ENCODE results near the gene CRYAB.

Gene CRYAB

GRCh38 chr11:111911563-111912401 lies at the start of gene CRYAB:
CRYAB (minus strand) TSS chr11:111911770; CDS start chr11:111911724, 46 bp downstream.
- Histone ChIP-seq H3K9ac (ENCODE audit: low read length) (no peak within 1 kb of the TSS), H3K27ac (ENCODE audit: low read length) (no peak within 1 kb of the TSS), H3K9me3 (ENCODE audit: control insufficient read depth, low read depth, low read length) (no peaks in the 10 kb centered on the region), H3K36me3 (ENCODE audit: control insufficient read depth, low read depth, low read length) (no peaks in the 10 kb centered on the region), H3K4me3 (ENCODE audit: low read length) (no peak within 1 kb of the TSS), H3K4me1 (ENCODE audit: control insufficient read depth, low read depth, low read length) (peaks cover 11% of the 10 kb centered on the region), H3K27me3 (ENCODE audit: control insufficient read depth, insufficient read depth, low read length) (no peaks in the 10 kb centered on the region)

- peaks cover 13% of the 10 kb centered on the region for H3K4me1 ChIP-seq (ENCODE audit: control insufficient read depth, low read depth, low read length)
- H3K9ac ChIP-seq (ENCODE audit: low read length) = no peak overlapping the region
- no peak overlapping the region for H3K4me3 ChIP-seq (ENCODE audit: low read length)
- H3K36me3 ChIP-seq (ENCODE audit: control insufficient read depth, low read depth, low read length) = no peaks in the 10 kb centered on the region
- H3K9me3 ChIP-seq (ENCODE audit: control insufficient read depth, low read depth, low read length) = no peaks in the 10 kb centered on the region
- no peak overlapping the region for H3K27ac ChIP-seq (ENCODE audit: low read length)
- H3K27me3 ChIP-seq (ENCODE audit: control insufficient read depth, insufficient read depth, low read length) = no peaks in the 10 kb centered on the region
Measured at GRCh38 chr11:111960916-111961315, 49.3 kb upstream of the CRYAB start.

GRCh38 chr11:111957663-111958444 lies 46.3 kb upstream of the CRYAB start:
- Histone ChIP-seq H3K27ac (ENCODE audit: low read length) (no peak overlapping the region), H3K9ac (ENCODE audit: low read length) (no peak overlapping the region), H3K4me3 (ENCODE audit: low read length) (no peak overlapping the region), H3K9me3 (ENCODE audit: control insufficient read depth, low read depth, low read length) (no peaks in the 10 kb centered on the region), H3K36me3 (ENCODE audit: control insufficient read depth, low read depth, low read length) (no peaks in the 10 kb centered on the region), H3K4me1 (ENCODE audit: control insufficient read depth, low read depth, low read length) (peaks cover 13% of the 10 kb centered on the region), H3K27me3 (ENCODE audit: control insufficient read depth, insufficient read depth, low read length) (no peaks in the 10 kb centered on the region)

- no peak overlapping the region for H3K9ac ChIP-seq (ENCODE audit: low read length)
- no peaks in the 10 kb centered on the region for H3K36me3 ChIP-seq (ENCODE audit: control insufficient read depth, low read depth, low read length)
- no peaks in the 10 kb centered on the region for H3K9me3 ChIP-seq (ENCODE audit: control insufficient read depth, low read depth, low read length)
- H3K27ac ChIP-seq (ENCODE audit: low read length) = no peak overlapping the region
- H3K4me1 ChIP-seq (ENCODE audit: control insufficient read depth, low read depth, low read length) = no peaks in the 10 kb centered on the region
- no peak overlapping the region for H3K4me3 ChIP-seq (ENCODE audit: low read length)
- H3K27me3 ChIP-seq (ENCODE audit: control insufficient read depth, insufficient read depth, low read length) = no peaks in the 10 kb centered on the region
Measured at GRCh38 chr11:111954154-111954553, 42.6 kb upstream of the CRYAB start.

GRCh38 chr11:111951565-111951964 lies 40.0 kb upstream of the CRYAB start:
- H3K4me3 ChIP-seq (ENCODE audit: low read length) = no peak overlapping the region
- peaks cover 2% of the 10 kb centered on the region for H3K4me1 ChIP-seq (ENCODE audit: control insufficient read depth, low read depth, low read length)
- H3K27ac ChIP-seq (ENCODE audit: low read length) = no peak overlapping the region
- H3K36me3 ChIP-seq (ENCODE audit: control insufficient read depth, low read depth, low read length) = no peaks in the 10 kb centered on the region
- no peaks in the 10 kb centered on the region for H3K9me3 ChIP-seq (ENCODE audit: control insufficient read depth, low read depth, low read length)
- H3K27me3 ChIP-seq (ENCODE audit: control insufficient read depth, insufficient read depth, low read length) = no peaks in the 10 kb centered on the region
- no peak overlapping the region for H3K9ac ChIP-seq (ENCODE audit: low read length)

- Histone ChIP-seq H3K4me3 (ENCODE audit: low read length) (no peak overlapping the region), H3K9ac (ENCODE audit: low read length) (no peak overlapping the region), H3K27ac (ENCODE audit: low read length) (no peak overlapping the region), H3K27me3 (ENCODE audit: control insufficient read depth, insufficient read depth, low read length) (no peaks in the 10 kb centered on the region), H3K4me1 (ENCODE audit: control insufficient read depth, low read depth, low read length) (peaks cover 3% of the 10 kb centered on the region), H3K36me3 (ENCODE audit: control insufficient read depth, low read depth, low read length) (no peaks in the 10 kb centered on the region), H3K9me3 (ENCODE audit: control insufficient read depth, low read depth, low read length) (no peaks in the 10 kb centered on the region)
Measured at GRCh38 chr11:111949519-111950426, 38.2 kb upstream of the CRYAB start.

- peaks cover 9% of the 10 kb centered on the region for H3K4me1 ChIP-seq (ENCODE audit: control insufficient read depth, low read depth, low read length)
- H3K9ac ChIP-seq (ENCODE audit: low read length) = no peak overlapping the region
- no peaks in the 10 kb centered on the region for H3K36me3 ChIP-seq (ENCODE audit: control insufficient read depth, low read depth, low read length)
- H3K27me3 ChIP-seq (ENCODE audit: control insufficient read depth, insufficient read depth, low read length) = no peaks in the 10 kb centered on the region
- H3K27ac ChIP-seq (ENCODE audit: low read length) = no peak overlapping the region
- H3K9me3 ChIP-seq (ENCODE audit: control insufficient read depth, low read depth, low read length) = no peaks in the 10 kb centered on the region
- H3K4me3 ChIP-seq (ENCODE audit: low read length) = no peak overlapping the region
Measured at GRCh38 chr11:111947143-111947542, 35.6 kb upstream of the CRYAB start.

GRCh38 chr11:111946499-111946898 lies 34.9 kb upstream of the CRYAB start:
- Histone ChIP-seq H3K36me3 (ENCODE audit: control insufficient read depth, low read depth, low read length) (no peaks in the 10 kb centered on the region), H3K27ac (ENCODE audit: low read length) (no peak overlapping the region), H3K27me3 (ENCODE audit: control insufficient read depth, insufficient read depth, low read length) (no peaks in the 10 kb centered on the region), H3K4me3 (ENCODE audit: low read length) (no peak overlapping the region), H3K4me1 (ENCODE audit: control insufficient read depth, low read depth, low read length) (peaks cover 9% of the 10 kb centered on the region), H3K9ac (ENCODE audit: low read length) (no peak overlapping the region), H3K9me3 (ENCODE audit: control insufficient read depth, low read depth, low read length) (no peaks in the 10 kb centered on the region)

GRCh38 chr11:111945198-111945597 lies 33.6 kb upstream of the CRYAB start:
- Histone ChIP-seq H3K4me3 (ENCODE audit: low read length) (no peak overlapping the region), H3K27ac (ENCODE audit: low read length) (no peak overlapping the region), H3K27me3 (ENCODE audit: control insufficient read depth, insufficient read depth, low read length) (no peaks in the 10 kb centered on the region), H3K9me3 (ENCODE audit: control insufficient read depth, low read depth, low read length) (no peaks in the 10 kb centered on the region), H3K9ac (ENCODE audit: low read length) (no peak overlapping the region), H3K36me3 (ENCODE audit: control insufficient read depth, low read depth, low read length) (no peaks in the 10 kb centered on the region), H3K4me1 (ENCODE audit: control insufficient read depth, low read depth, low read length) (peaks cover 9% of the 10 kb centered on the region)

GRCh38 chr11:111944651-111945051 lies 33.1 kb upstream of the CRYAB start:
- no peak overlapping the region for H3K9ac ChIP-seq (ENCODE audit: low read length)
- peaks cover 9% of the 10 kb centered on the region for H3K4me1 ChIP-seq (ENCODE audit: control insufficient read depth, low read depth, low read length)
- no peaks in the 10 kb centered on the region for H3K36me3 ChIP-seq (ENCODE audit: control insufficient read depth, low read depth, low read length)
- H3K9me3 ChIP-seq (ENCODE audit: control insufficient read depth, low read depth, low read length) = no peaks in the 10 kb centered on the region
- no peaks in the 10 kb centered on the region for H3K27me3 ChIP-seq (ENCODE audit: control insufficient read depth, insufficient read depth, low read length)
- H3K4me3 ChIP-seq (ENCODE audit: low read length) = no peak overlapping the region
- no peak overlapping the region for H3K27ac ChIP-seq (ENCODE audit: low read length)

- H3K4me3 ChIP-seq (ENCODE audit: low read length) = no peak overlapping the region
- H3K9ac ChIP-seq (ENCODE audit: low read length) = no peak overlapping the region
- H3K36me3 ChIP-seq (ENCODE audit: control insufficient read depth, low read depth, low read length) = no peaks in the 10 kb centered on the region
- H3K4me1 ChIP-seq (ENCODE audit: control insufficient read depth, low read depth, low read length) = peaks cover 12% of the 10 kb centered on the region
- H3K9me3 ChIP-seq (ENCODE audit: control insufficient read depth, low read depth, low read length) = no peaks in the 10 kb centered on the region
- no peaks in the 10 kb centered on the region for H3K27me3 ChIP-seq (ENCODE audit: control insufficient read depth, insufficient read depth, low read length)
- no peak overlapping the region for H3K27ac ChIP-seq (ENCODE audit: low read length)
Measured at GRCh38 chr11:111944139-111944538, 32.6 kb upstream of the CRYAB start.

Measured in iPS-18a (cell line).